Endothelial cell of umbilical vein (primary cell): ENCODE results near the gene GALNT14. TPM values are rescaled to one million over a fixed set of nuclear protein-coding genes. Genes with fewer than 3 reads are reported as not detected.

Experiments
- BruUV-seq: library from RNA; stranded (reverse); fragments of 400-500 nt; replicated peaks from 2 replicates; lab custom pipeline; 2021; lab: Mats Ljungman, UMichigan
- CTCF ChIA-PET: fragments of 300-600, 350-600 bp; sonication (Branson Sonifier 250); formaldehyde crosslinking; loops from one replicate; lab custom pipeline; 2021; ENCODE audit warnings: antibody characterized with exemption, inconsistent platforms; lab: Charles Lee
- POLR2A ChIA-PET: fragments of 300-600, 350-600 bp; sonication (Branson Sonifier 250); formaldehyde crosslinking; loops from one replicate; lab custom pipeline; 2021; ENCODE audit warnings: antibody characterized with exemption, inconsistent platforms; lab: Charles Lee
- DNase-seq: peaks from one replicate; pipeline ENCODE4 v3.0.0-alpha.2; 2011; ENCODE audit warnings: low read depth, low spot score
- FAIRE-seq: peaks from 2 replicates; lab custom pipeline; 2011; peaks lifted over from hg19 to GRCh38; lab: Jason Lieb, UNC
- H2AFZ ChIP-seq: 2 replicates; pipeline ENCODE4 v1.6.0; 2012; ENCODE audit warnings: low read depth, low read length, control low read depth, inconsistent platforms
- H3K27ac ChIP-seq: 2 replicates; pipeline ENCODE4 v1.5.1; 2011; ENCODE audit warnings: low read depth, mild to moderate bottlenecking, control low read depth, low read length, moderate library complexity; ENCODE audit not compliant: insufficient read depth
- H3K27me3 ChIP-seq, 2 experiments: 2 replicates each; pipeline versions ENCODE4 v1.6.0 to v1.6.1; 2011; ENCODE audit warnings: low read length in 2 of 2, mixed read lengths in 1 of 2; ENCODE audit not compliant: control insufficient read depth in 2 of 2, insufficient read depth in 2 of 2
- H3K36me3 ChIP-seq, 2 experiments: 2 replicates in 1 of 2; 3 replicates in 1 of 2; pipeline ENCODE4 v1.5.1; 2011; ENCODE audit warnings: low read length in 2 of 2, mild to moderate bottlenecking in 1 of 2, moderate library complexity in 1 of 2; ENCODE audit not compliant: control insufficient read depth in 2 of 2, insufficient read depth in 2 of 2; ENCODE audit errors: extremely low read depth in 1 of 2
- H3K4me1 ChIP-seq: 3 replicates; pipeline ENCODE4 v1.5.1; 2011; ENCODE audit warnings: mild to moderate bottlenecking, low read length; ENCODE audit not compliant: control insufficient read depth, insufficient read depth; ENCODE audit errors: extremely low read depth
- H3K4me2 ChIP-seq: 2 replicates; pipeline ENCODE4 v1.6.1; 2011; ENCODE audit warnings: low read length, control low read depth, mixed read lengths; ENCODE audit not compliant: insufficient read depth
- H3K4me3 ChIP-seq, 3 experiments: fragments of 200-600 bp in 1 of 3; sonication (generic), shearing (Covaris generic) in 1 of 3; replicated peaks in 1 of 3; 2 replicates each; pipeline ENCODE4 v1.5.1; 2011 to 2016; ENCODE audit warnings: control low read depth in 3 of 3, low read length in 3 of 3, mild to moderate bottlenecking in 2 of 3, inconsistent platforms in 1 of 3, low read depth in 1 of 3, moderate library complexity in 1 of 3; ENCODE audit not compliant: insufficient read depth in 1 of 3
- H3K79me2 ChIP-seq: 2 replicates; pipeline ENCODE4 v1.6.0; 2012; ENCODE audit warnings: low read length, inconsistent platforms; ENCODE audit not compliant: control insufficient read depth, insufficient read depth
- H3K9ac ChIP-seq: replicated peaks from 2 replicates; pipeline ENCODE3; 2011; ENCODE audit warnings: low read length, control low read depth; ENCODE audit not compliant: insufficient read depth; ENCODE audit errors: extremely low read depth
- H3K9me1 ChIP-seq: replicated peaks from 3 replicates; pipeline ENCODE4 v1.6.0; 2011; ENCODE audit warnings: mild to moderate bottlenecking, low read length; ENCODE audit not compliant: control insufficient read depth, insufficient read depth; ENCODE audit errors: extremely low read depth
- H3K9me3 ChIP-seq: replicated peaks from 2 replicates; pipeline ENCODE4 v1.5.1; 2012; ENCODE audit warnings: low read length, inconsistent platforms; ENCODE audit not compliant: control insufficient read depth, insufficient read depth
- H4K20me1 ChIP-seq: replicated peaks from 2 replicates; pipeline ENCODE3; 2011; ENCODE audit warnings: mild to moderate bottlenecking, low read length; ENCODE audit not compliant: control insufficient read depth, insufficient read depth; ENCODE audit errors: extremely low read depth
- FOS ChIP-seq: IDR thresholded peaks from 2 replicates; pipeline ENCODE4 v1.6.1; 2011; ENCODE audit warnings: mild to moderate bottlenecking, low read length, moderate library complexity, borderline replicate concordance; ENCODE audit not compliant: insufficient read depth
- JUN ChIP-seq: IDR thresholded peaks from 2 replicates; pipeline ENCODE4 v1.6.1; 2011; ENCODE audit warnings: borderline replicate concordance, low read depth; ENCODE audit not compliant: insufficient read length, insufficient read depth
- POLR2A ChIP-seq: IDR thresholded peaks from 2 replicates; pipeline ENCODE4 v1.6.1; 2012; ENCODE audit warnings: low read depth, mild to moderate bottlenecking, control low read depth, low read length
- POLR2AphosphoS5 ChIP-seq: IDR thresholded peaks from 2 replicates; pipeline ENCODE4 v1.6.1; 2012; ENCODE audit warnings: low read depth, mild to moderate bottlenecking, control low read depth, low read length, moderate library complexity; ENCODE audit not compliant: insufficient read depth
- dilution Hi-C: fragments of 300-500 bp; cut with MboI; formaldehyde crosslinking; loops from one replicate; pipeline ENCODE4 v1.15.0; 2019; ENCODE audit warnings: low sequenced_read_pairs; ENCODE audit not compliant: extremely low pct_ligation_motif_present
- intact Hi-C: fragments of 100-400 bp; cut with micrococcal nuclease; formaldehyde crosslinking; loops from one replicate; pipeline ENCODE4 v1.10.0; 2022
- polyA plus RNA-seq, 4 experiments: library from polyadenylated mRNA; depleted of rRNA in 3 of 4; stranded (reverse) in 3 of 4; unstranded in 1 of 4; fragments of >200 nt; gene quantifications; 2 replicates each; pipeline versions ENCODE4 v1.2.1 to v1.2.3, GENCODE V29; 2011 to 2012; ENCODE audit warnings: missing spikeins in 1 of 4
- total RNA-seq: library from RNA; stranded (reverse); gene quantifications from 2 replicates; pipeline ENCODE4 v1.2.3, GENCODE V29; 2021
- TF ChIP-seq, protein P1 (sequence below): IDR thresholded peaks from 2 replicates; pipeline ENCODE4 v1.6.1; 2011; ENCODE audit not compliant: insufficient read depth, insufficient read length
- TF ChIP-seq, protein P2 (sequence below), 2 donors: IDR thresholded peaks; 1 replicate in 1 of 2; 2 replicates in 1 of 2; pipeline ENCODE4 v1.5.1; 2011; ENCODE audit warnings: low read length in 2 of 2, mild to moderate bottlenecking in 2 of 2, moderate library complexity in 2 of 2, control low read depth in 1 of 2, inconsistent platforms in 1 of 2, low read depth in 1 of 2; ENCODE audit not compliant: insufficient read depth in 1 of 2; ENCODE audit errors: extremely low read depth in 1 of 2

The GALNT14 gene
- total and polyA plus RNA-seq, 2 donors (not counting 3 experiments of a cell fraction or from before 2014, with no cell fraction given): 0.04 to 0.40 TPM

DNA sequence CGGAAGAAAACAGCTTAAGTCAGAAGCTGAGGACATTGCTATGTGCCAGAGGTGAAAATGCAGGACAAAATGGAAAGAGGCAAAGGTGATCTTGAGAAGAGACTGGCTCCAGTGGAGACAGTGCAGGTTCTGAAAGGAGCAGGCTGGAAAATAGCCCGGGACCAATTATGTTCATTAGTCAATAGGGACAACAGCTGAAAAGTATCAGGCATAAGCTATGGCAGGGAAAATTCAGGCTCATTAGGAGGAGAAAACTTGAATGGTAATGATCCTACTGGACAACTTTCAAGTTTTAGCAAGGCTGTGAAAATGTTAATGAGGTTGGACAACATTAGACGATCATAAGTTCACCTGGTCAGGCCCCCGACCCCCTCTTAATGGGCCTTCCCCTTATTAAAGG lies 60.2 kb downstream of the GALNT14 start:
- no peaks in the 10 kb centered on the region for H4K20me1 ChIP-seq
- POLR2A ChIA-PET: no interaction called here
- H3K4me1 ChIP-seq: no peaks in the 10 kb centered on the region
- no TSS peak for BruUV-seq
- no peaks in the 10 kb centered on the region for H3K27me3 ChIP-seq
- H2AFZ ChIP-seq: no peak overlapping the region
- CTCF ChIA-PET: no interaction called here
- no peaks in the 10 kb centered on the region for H3K79me2 ChIP-seq
- FAIRE-seq (no peak), DNase-seq (no peak)
- dilution Hi-C loops (no loop called here), intact Hi-C loops (no loop called here)
- H3K4me2 ChIP-seq: no peak overlapping the region
- TF ChIP-seq POLR2A (no peak), JUN (no peak), FOS (no peak), POLR2AphosphoS5 (no peak)
- TF ChIP-seq, protein P1, sequence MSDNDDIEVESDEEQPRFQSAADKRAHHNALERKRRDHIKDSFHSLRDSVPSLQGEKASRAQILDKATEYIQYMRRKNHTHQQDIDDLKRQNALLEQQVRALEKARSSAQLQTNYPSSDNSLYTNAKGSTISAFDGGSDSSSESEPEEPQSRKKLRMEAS: no peak
- TF ChIP-seq, protein P2, sequence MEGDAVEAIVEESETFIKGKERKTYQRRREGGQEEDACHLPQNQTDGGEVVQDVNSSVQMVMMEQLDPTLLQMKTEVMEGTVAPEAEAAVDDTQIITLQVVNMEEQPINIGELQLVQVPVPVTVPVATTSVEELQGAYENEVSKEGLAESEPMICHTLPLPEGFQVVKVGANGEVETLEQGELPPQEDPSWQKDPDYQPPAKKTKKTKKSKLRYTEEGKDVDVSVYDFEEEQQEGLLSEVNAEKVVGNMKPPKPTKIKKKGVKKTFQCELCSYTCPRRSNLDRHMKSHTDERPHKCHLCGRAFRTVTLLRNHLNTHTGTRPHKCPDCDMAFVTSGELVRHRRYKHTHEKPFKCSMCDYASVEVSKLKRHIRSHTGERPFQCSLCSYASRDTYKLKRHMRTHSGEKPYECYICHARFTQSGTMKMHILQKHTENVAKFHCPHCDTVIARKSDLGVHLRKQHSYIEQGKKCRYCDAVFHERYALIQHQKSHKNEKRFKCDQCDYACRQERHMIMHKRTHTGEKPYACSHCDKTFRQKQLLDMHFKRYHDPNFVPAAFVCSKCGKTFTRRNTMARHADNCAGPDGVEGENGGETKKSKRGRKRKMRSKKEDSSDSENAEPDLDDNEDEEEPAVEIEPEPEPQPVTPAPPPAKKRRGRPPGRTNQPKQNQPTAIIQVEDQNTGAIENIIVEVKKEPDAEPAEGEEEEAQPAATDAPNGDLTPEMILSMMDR (IDR thresholded peaks at IDR 0.05; ENCODE audit: extremely low read depth in 1 of 2, insufficient read depth in 1 of 2, low read depth in 1 of 2, low read length in 2 of 2): no peak
- H3K9me1 ChIP-seq: no peaks in the 10 kb centered on the region
- H3K9me3 ChIP-seq: no peaks in the 10 kb centered on the region
- H3K27ac ChIP-seq: no peak overlapping the region
- H3K9ac ChIP-seq: no peak overlapping the region
- H3K4me3 ChIP-seq: no peak overlapping the region
- H3K36me3 ChIP-seq: no peaks in the 10 kb centered on the region
